Neural progenitor cell (in vitro differentiated cells): ENCODE data around the gene EPB41L3.

ENCODE experiments used
- CTCF ChIP-seq: fragments of 200-600 bp; sonication (generic); IDR thresholded peaks from 2 replicates; pipeline ENCODE4 v1.5.1; 2017; ENCODE audit warnings: antibody characterized with exemption, mild to moderate bottlenecking
- EZH2 ChIP-seq: fragments of 200-600 bp; sonication (generic); IDR thresholded peaks from 2 replicates; pipeline ENCODE4 v1.6.1; 2017; ENCODE audit warnings: antibody characterized with exemption, mild to moderate bottlenecking, moderate library complexity

- TF ChIP-seq CTCF (no peak), EZH2 (no peak)
Observed at GRCh38 chr18:5519448-5520298, 24.1 kb downstream of the EPB41L3 start.
